SK-N-MC (cell line): ENCODE measurements around the gene MPV17.
"Not testable (repeated sequence)": the region's sequence is repeated elsewhere in the genome, so short reads cannot be mapped to it uniquely, and the experiment has no call there.

ENCODE experiments used
- EZH2 ChIP-seq: fragments of 200-600 bp; sonication (generic); IDR thresholded peaks from one replicate; pipeline ENCODE4 v1.6.1; 2017; ENCODE audit warnings: antibody characterized with exemption
- FOXP2 ChIP-seq: optimal IDR thresholded peaks from 2 replicates; pipeline ENCODE3; 2011; ENCODE audit warnings: mild to moderate bottlenecking, moderate library complexity; ENCODE audit not compliant: insufficient read depth; ENCODE audit errors: extremely low read length, control extremely low read depth
- POLR2AphosphoS5 ChIP-seq: IDR thresholded peaks from 2 replicates; pipeline ENCODE4 v1.6.1; 2012; ENCODE audit warnings: mild to moderate bottlenecking, low read depth, low read length, borderline replicate concordance

GRCh38 chr2:27272537-27273522 lies 50.1 kb downstream of the MPV17 start:
- TF ChIP-seq EZH2, POLR2AphosphoS5, FOXP2: not testable (repeated sequence)
